Measurements from ENCODE around the gene MRM3. TPM values are rescaled to one million over a fixed set of nuclear protein-coding genes. Genes with fewer than 3 reads are reported as not detected.
"Not testable (repeated sequence)": the region's sequence is repeated elsewhere in the genome, so short reads cannot be mapped to it uniquely, and the experiment has no call there.

Gene MRM3
- total RNA-seq, 1 donor from 2014 or later: 12.8 TPM

- DNase-seq (ENCODE audit: low spot score): no peak
These were observed 28.7 kb upstream of the MRM3 start for GRCh38 chr17:753418-753817.

- DNase-seq (ENCODE audit: low spot score): not testable (repeated sequence)
These were observed 26.7 kb upstream of the MRM3 start for GRCh38 chr17:755319-755961.

GRCh38 chr17:756010-756567, 26.1 kb upstream of the MRM3 start:
- DNase-seq (ENCODE audit: low spot score): peak; percentile 26

GRCh38 chr17:759964-760363, 22.2 kb upstream of the MRM3 start:
- no peak for DNase-seq (ENCODE audit: low spot score)

GRCh38 chr17:760371-760770, 21.8 kb upstream of the MRM3 start:
- no peak for DNase-seq (ENCODE audit: low spot score)

- no peak for DNase-seq (ENCODE audit: low spot score)
These were observed 15.1 kb upstream of the MRM3 start for GRCh38 chr17:767076-767475.

- DNase-seq (ENCODE audit: low spot score): no peak
These were observed 9.1 kb upstream of the MRM3 start for GRCh38 chr17:773016-773415.

- no peak for DNase-seq (ENCODE audit: low spot score)
These were observed 8.5 kb upstream of the MRM3 start for GRCh38 chr17:773467-774312.

- DNase-seq (ENCODE audit: low spot score): no peak
These were observed 7.9 kb upstream of the MRM3 start for GRCh38 chr17:774313-774584.

GRCh38 chr17:778096-778495, 4.1 kb upstream of the MRM3 start:
- DNase-seq (ENCODE audit: low spot score): no peak

GRCh38 chr17:784143-784542, 2.0 kb downstream of the MRM3 start:
- DNase-seq (ENCODE audit: low spot score): no peak

- DNase-seq (ENCODE audit: low spot score): not testable (repeated sequence)
These were observed 3.7 kb downstream of the MRM3 start for GRCh38 chr17:785901-786300.

GRCh38 chr17:787641-788221, 5.6 kb downstream of the MRM3 start:
- DNase-seq (ENCODE audit: low spot score): no peak

- no peak for DNase-seq (ENCODE audit: low spot score)
These were observed 6.4 kb downstream of the MRM3 start for GRCh38 chr17:788551-788950.

GRCh38 chr17:789160-789840, 7.1 kb downstream of the MRM3 start:
- DNase-seq (ENCODE audit: low spot score): no peak

GRCh38 chr17:789931-790873, 8.0 kb downstream of the MRM3 start:
- peak; percentile 81 for DNase-seq (ENCODE audit: low spot score)

GRCh38 chr17:790874-791247, 8.7 kb downstream of the MRM3 start:
- peak; percentile 42 for DNase-seq (ENCODE audit: low spot score)

GRCh38 chr17:791829-792228, 9.7 kb downstream of the MRM3 start:
- DNase-seq (ENCODE audit: low spot score): no peak

GRCh38 chr17:792277-792676, 10.1 kb downstream of the MRM3 start:
- no peak for DNase-seq (ENCODE audit: low spot score)

GRCh38 chr17:794876-795275, 12.7 kb downstream of the MRM3 start:
- peak; percentile 84 for DNase-seq (ENCODE audit: low spot score)

- DNase-seq (ENCODE audit: low spot score): no peak
These were observed 13.1 kb downstream of the MRM3 start for GRCh38 chr17:795276-795675.

Data from umbilical cord (tissue), 2 donors.